ENCODE data around the gene ATRN. TPM values are rescaled to one million over a fixed set of nuclear protein-coding genes. Genes with fewer than 3 reads are reported as not detected.
"Not testable (repeated sequence)": the region's sequence is repeated elsewhere in the genome, so short reads cannot be mapped to it uniquely, and the experiment has no call there.

The ATRN gene
- total RNA-seq (2022), result 23.9 and 28.3 TPM in 2 replicates
- percentile 63 among the genes with signal in this experiment for Bru-seq, nascent RNA
- BruChase-seq, experiment 1, labeled RNA remaining after a 6-hour chase, result percentile 66 among the genes with signal in this experiment
- percentile 56 among the genes with signal in this experiment for BruChase-seq, experiment 2, labeled RNA remaining after a 2-hour chase
- long read RNA-seq, partial matches to known transcripts, result 2 of 10 reads
- long read RNA-seq, other reads (novel, unspliced or antisense), result 7 of 10 reads

DNA sequence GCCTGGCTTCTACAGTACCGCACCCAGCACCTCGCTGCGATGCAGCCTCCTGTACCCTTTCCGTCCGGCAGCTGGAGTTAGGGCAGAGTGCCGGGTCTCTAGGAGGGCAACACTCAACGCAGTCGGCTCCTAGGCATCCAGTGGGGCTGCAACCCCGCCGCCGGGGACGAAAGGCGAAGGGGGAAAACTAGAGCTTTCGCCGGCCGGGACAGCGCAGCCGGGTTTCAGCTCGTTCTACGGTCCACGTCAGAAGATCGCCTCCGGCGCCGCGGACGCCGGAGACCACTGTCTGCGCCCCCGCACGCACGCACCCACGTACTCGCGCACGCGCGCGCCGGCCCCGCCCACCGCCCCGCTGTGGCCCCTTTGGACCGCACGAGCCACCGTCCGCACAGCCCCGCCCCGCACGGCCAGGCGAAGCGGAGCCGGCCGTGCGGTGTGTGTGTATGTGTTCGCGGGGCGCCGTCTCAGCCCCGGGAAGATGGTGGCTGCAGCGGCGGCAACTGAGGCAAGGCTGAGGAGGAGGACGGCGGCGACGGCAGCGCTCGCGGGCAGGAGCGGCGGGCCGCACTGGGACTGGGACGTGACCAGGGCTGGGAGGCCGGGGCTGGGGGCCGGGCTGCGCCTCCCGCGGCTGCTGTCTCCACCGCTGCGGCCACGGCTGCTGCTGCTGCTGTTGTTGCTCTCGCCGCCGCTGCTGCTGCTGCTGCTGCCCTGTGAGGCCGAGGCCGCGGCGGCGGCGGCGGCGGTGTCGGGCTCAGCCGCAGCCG is at the start of gene ATRN:
Gene ATRN, plus strand, starts transcription at position 392 of the 770 bp plus-strand sequence. Its CDS starts 90 bp downstream, at position 482.
- BruUV-seq (replicated peaks), result no TSS peak

DNA sequence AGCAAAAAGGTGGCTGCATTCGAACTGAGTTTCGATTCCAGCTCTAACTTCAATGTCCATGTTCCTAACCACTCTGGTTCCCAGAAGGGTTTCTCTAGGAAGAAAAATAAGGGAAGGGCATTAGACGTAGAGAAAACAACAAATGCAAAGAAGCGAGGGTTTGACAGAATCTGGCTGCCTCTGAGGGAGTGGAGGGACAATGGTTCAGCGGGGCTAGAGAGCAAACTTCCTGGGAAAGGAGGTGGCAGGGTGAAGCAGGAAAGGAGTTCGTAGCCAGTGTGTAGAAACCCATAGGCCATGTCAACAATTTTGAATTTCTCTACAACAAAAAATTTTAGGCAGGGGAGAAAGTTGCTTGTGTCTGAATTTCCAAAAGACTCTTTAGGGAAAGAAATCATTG is 48.8 kb upstream of the ATRN start:
- no peaks in the 10 kb centered on the region for H3K4me1 Mint-ChIP-seq (ENCODE audit: low read depth, unreplicated experiment)

More for the DNA sequence above, at the start of gene ATRN:
- Mint-ChIP-seq H3K27ac (ENCODE audit: unreplicated experiment) (peak within 1 kb of the TSS; percentile 48), H3K36me3 (ENCODE audit: insufficient read depth, unreplicated experiment) (peaks cover 23% of the 10 kb centered on the region), H3K27me3 (ENCODE audit: unreplicated experiment) (peaks cover 14% of the 10 kb centered on the region), H3K4me1 (ENCODE audit: low read depth, unreplicated experiment) (peaks cover 25% of the 10 kb centered on the region), H3K4me3 (ENCODE audit: low read depth, unreplicated experiment) (peak within 1 kb of the TSS; percentile 98), H3K9me3 (ENCODE audit: low read depth, unreplicated experiment) (no peaks in the 10 kb centered on the region)
- intact Hi-C loops (cut with micrococcal nuclease; ENCODE audit: unreplicated experiment), result no loop called here
- TF ChIP-seq, protein P1, sequence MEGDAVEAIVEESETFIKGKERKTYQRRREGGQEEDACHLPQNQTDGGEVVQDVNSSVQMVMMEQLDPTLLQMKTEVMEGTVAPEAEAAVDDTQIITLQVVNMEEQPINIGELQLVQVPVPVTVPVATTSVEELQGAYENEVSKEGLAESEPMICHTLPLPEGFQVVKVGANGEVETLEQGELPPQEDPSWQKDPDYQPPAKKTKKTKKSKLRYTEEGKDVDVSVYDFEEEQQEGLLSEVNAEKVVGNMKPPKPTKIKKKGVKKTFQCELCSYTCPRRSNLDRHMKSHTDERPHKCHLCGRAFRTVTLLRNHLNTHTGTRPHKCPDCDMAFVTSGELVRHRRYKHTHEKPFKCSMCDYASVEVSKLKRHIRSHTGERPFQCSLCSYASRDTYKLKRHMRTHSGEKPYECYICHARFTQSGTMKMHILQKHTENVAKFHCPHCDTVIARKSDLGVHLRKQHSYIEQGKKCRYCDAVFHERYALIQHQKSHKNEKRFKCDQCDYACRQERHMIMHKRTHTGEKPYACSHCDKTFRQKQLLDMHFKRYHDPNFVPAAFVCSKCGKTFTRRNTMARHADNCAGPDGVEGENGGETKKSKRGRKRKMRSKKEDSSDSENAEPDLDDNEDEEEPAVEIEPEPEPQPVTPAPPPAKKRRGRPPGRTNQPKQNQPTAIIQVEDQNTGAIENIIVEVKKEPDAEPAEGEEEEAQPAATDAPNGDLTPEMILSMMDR (IDR thresholded peaks at IDR 0.05; ENCODE audit: unreplicated experiment), result no peak
- peak; percentile 90 for DNase-seq
- CTCF ChIA-PET, result no interaction called here

DNA sequence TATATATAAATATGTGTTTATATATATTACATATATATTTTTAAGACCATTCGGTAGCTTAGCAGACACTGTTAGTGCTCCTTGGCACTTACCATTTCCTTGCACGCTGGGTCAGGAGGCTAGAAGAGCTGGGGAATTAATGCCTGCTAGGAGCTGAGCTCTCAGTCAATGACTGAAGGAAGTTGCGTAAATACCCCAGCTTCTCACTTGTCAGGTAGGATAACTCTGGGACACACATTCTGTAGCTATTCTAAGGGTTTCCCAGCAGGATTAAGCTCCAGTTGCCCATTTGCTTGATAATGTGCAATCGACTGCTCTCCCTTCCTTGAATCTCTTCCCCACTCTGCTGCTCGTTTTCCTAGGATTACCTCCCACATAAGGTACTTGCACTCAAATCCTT is 47.7 kb upstream of the ATRN start:
- Mint-ChIP-seq H3K27ac (ENCODE audit: unreplicated experiment) (no peak overlapping the region), H3K9me3 (ENCODE audit: low read depth, unreplicated experiment) (no peaks in the 10 kb centered on the region), H3K4me3 (ENCODE audit: low read depth, unreplicated experiment) (no peak overlapping the region), H3K27me3 (ENCODE audit: unreplicated experiment) (no peaks in the 10 kb centered on the region), H3K4me1 (ENCODE audit: low read depth, unreplicated experiment) (no peaks in the 10 kb centered on the region), H3K36me3 (ENCODE audit: insufficient read depth, unreplicated experiment) (no peaks in the 10 kb centered on the region)
- DNase-seq, result no peak
- CTCF ChIA-PET, result interaction anchor here (0.9 kb wide), 1 partner anchor 15 kb away, joined by 3 read pairs; no protein-coding TSS in a partner anchor
- intact Hi-C loops (cut with micrococcal nuclease; ENCODE audit: unreplicated experiment), result no loop called here
- TF ChIP-seq, protein P1 (IDR thresholded peaks at IDR 0.05; ENCODE audit: unreplicated experiment), result no peak
- BruUV-seq (replicated peaks), result no TSS peak

More for the DNA sequence above, 48.8 kb upstream of the ATRN start:
- intact Hi-C loops (cut with micrococcal nuclease; ENCODE audit: unreplicated experiment), result no loop called here
- no peak for DNase-seq
- CTCF ChIA-PET, result no interaction called here
- H3K36me3 Mint-ChIP-seq (ENCODE audit: insufficient read depth, unreplicated experiment), result no peaks in the 10 kb centered on the region
- no peaks in the 10 kb centered on the region for H3K9me3 Mint-ChIP-seq (ENCODE audit: low read depth, unreplicated experiment)
- TF ChIP-seq, protein P1 (IDR thresholded peaks at IDR 0.05; ENCODE audit: unreplicated experiment), result no peak
- no peak overlapping the region for H3K27ac Mint-ChIP-seq (ENCODE audit: unreplicated experiment)
- BruUV-seq (replicated peaks), result no TSS peak
- no peaks in the 10 kb centered on the region for H3K27me3 Mint-ChIP-seq (ENCODE audit: unreplicated experiment)
- H3K4me3 Mint-ChIP-seq (ENCODE audit: low read depth, unreplicated experiment), result no peak overlapping the region

DNA sequence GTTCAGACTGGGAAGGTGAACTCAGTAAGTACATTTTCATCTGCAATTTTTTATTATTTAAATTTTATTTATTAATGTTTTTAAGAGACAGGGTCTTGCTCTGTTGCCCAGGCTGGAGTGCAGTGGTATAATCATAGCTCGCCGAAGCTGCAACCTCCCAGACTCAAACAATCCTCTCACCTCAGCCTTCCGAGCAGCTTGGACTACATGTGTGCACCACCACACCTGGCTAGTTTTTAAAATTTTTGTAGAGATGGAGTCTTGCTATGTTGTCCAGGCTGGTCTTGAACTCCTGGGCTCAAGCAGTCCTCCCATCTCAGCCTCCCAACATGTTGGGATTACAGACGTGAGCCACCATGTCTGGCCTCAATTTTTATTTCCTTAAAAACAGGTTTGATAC is 44.1 kb upstream of the ATRN start:
- H3K36me3 Mint-ChIP-seq (ENCODE audit: insufficient read depth, unreplicated experiment); H3K27me3 Mint-ChIP-seq (ENCODE audit: unreplicated experiment); BruUV-seq (replicated peaks); intact Hi-C loops (cut with micrococcal nuclease; ENCODE audit: unreplicated experiment); DNase-seq; H3K9me3 Mint-ChIP-seq (ENCODE audit: low read depth, unreplicated experiment); CTCF ChIA-PET; H3K27ac Mint-ChIP-seq (ENCODE audit: unreplicated experiment); H3K4me3 Mint-ChIP-seq (ENCODE audit: low read depth, unreplicated experiment); H3K4me1 Mint-ChIP-seq (ENCODE audit: low read depth, unreplicated experiment): not testable (repeated sequence)

All from Calu3 (cell line).